GM23338 (cell line): ENCODE data around the gene PRM1. TPM values are rescaled to one million over a fixed set of nuclear protein-coding genes. Genes with fewer than 3 reads are reported as not detected.

Experiments used
- ATAC-seq: fragments of 200-7000 bp; cut with Tn5 transposase; 3 replicates; pipeline ENCODE4 v1.9.1; 2020
- DNase-seq: peaks from one replicate; pipeline ENCODE4 v3.0.0-alpha.2; 2015; ENCODE audit warnings: low spot score
- H2AFZ ChIP-seq: fragments of 200-600 bp; sonication (generic); 2 replicates; pipeline ENCODE4 v1.8.0; 2016; ENCODE audit warnings: antibody characterized with exemption, mild to moderate bottlenecking, moderate library complexity
- H3F3A ChIP-seq: fragments of 200-600 bp; sonication (generic); replicated peaks from 2 replicates; pipeline ENCODE4 v1.8.0; 2017; ENCODE audit warnings: antibody characterized with exemption, mixed run types, low read depth
- H3K27ac ChIP-seq: fragments of 200-600 bp; sonication (generic); 2 replicates; pipeline ENCODE4 v1.6.1; 2016; ENCODE audit warnings: low read depth
- H3K27me3 ChIP-seq: fragments of 200-600 bp; sonication (generic); 2 replicates; pipeline ENCODE4 v1.8.0; 2016; ENCODE audit warnings: mild to moderate bottlenecking, mixed run types, moderate library complexity; ENCODE audit not compliant: insufficient read depth
- H3K36me3 ChIP-seq: fragments of 200-600 bp; sonication (generic); 2 replicates; pipeline ENCODE4 v1.8.0; 2016; ENCODE audit warnings: mild to moderate bottlenecking; ENCODE audit not compliant: insufficient read depth
- H3K4me1 ChIP-seq: fragments of 200-600 bp; sonication (generic); 2 replicates; pipeline ENCODE4 v1.8.0; 2016; ENCODE audit warnings: mild to moderate bottlenecking, moderate library complexity; ENCODE audit not compliant: insufficient read depth
- H3K4me2 ChIP-seq: fragments of 200-600 bp; sonication (generic); 2 replicates; pipeline ENCODE4 v1.7.1; 2017; ENCODE audit warnings: mixed run types
- H3K4me3 ChIP-seq: fragments of 200-600 bp; sonication (generic); 2 replicates; pipeline ENCODE4 v1.6.1; 2016; ENCODE audit warnings: mixed run types
- H3K79me2 ChIP-seq: fragments of 200-600 bp; sonication (generic); replicated peaks from 2 replicates; pipeline ENCODE4 v1.8.0; 2017; ENCODE audit warnings: mild to moderate bottlenecking; ENCODE audit not compliant: insufficient read depth
- H3K9me2 ChIP-seq: fragments of 200-600 bp; sonication (generic); 2 replicates; pipeline ENCODE4 v1.8.0; 2017; ENCODE audit not compliant: insufficient read depth
- H4K20me1 ChIP-seq: fragments of 200-600 bp; sonication (generic); replicated peaks from 2 replicates; pipeline ENCODE4 v1.8.0; 2017; ENCODE audit warnings: mild to moderate bottlenecking; ENCODE audit not compliant: insufficient read depth
- H3K27ac Mint-ChIP-seq: 2 replicates; pipeline ENCODE4 v1.8.0; 2020; ENCODE audit warnings: inconsistent platforms, mild to moderate bottlenecking, moderate library complexity, mixed read lengths
- H3K27me3 Mint-ChIP-seq: 3 replicates; pipeline ENCODE4 v1.8.0; 2022; ENCODE audit warnings: low read depth, mild to moderate bottlenecking, moderate library complexity, mixed read lengths, inconsistent platforms; ENCODE audit not compliant: insufficient read depth, poor library complexity
- H3K36me3 Mint-ChIP-seq: 3 replicates; pipeline ENCODE4 v1.8.0; 2021; ENCODE audit warnings: low read depth, mild to moderate bottlenecking, inconsistent platforms, moderate library complexity, mixed read lengths
- H3K4me1 Mint-ChIP-seq: 3 replicates; pipeline ENCODE4 v1.8.0; 2020; ENCODE audit warnings: mild to moderate bottlenecking, inconsistent platforms, mixed read lengths
- H3K4me3 Mint-ChIP-seq: 3 replicates; pipeline ENCODE4 v1.8.0; 2021; ENCODE audit warnings: moderate library complexity, mild to moderate bottlenecking, inconsistent platforms, mixed read lengths
- H3K9me3 Mint-ChIP-seq: 3 replicates; pipeline ENCODE4 v1.8.0; 2020; ENCODE audit warnings: moderate library complexity, mild to moderate bottlenecking, inconsistent platforms, mixed read lengths
- CREB1 ChIP-seq: fragments of 250-450 bp; sonication (Bioruptor Pico); IDR thresholded peaks from 2 replicates; pipeline ENCODE4 v1.5.0; 2020; ENCODE audit warnings: low read depth, mild to moderate bottlenecking, moderate library complexity
- CTCF ChIP-seq, 2 experiments: fragments of 200-600 bp in 1 of 2; sonication (generic) in 1 of 2; conservative IDR thresholded peaks; 2 replicates each; pipeline versions ENCODE4 v1.5.1 to v1.6.1; 2016 to 2017; ENCODE audit warnings: antibody characterized with exemption in 2 of 2, low read depth in 2 of 2, mild to moderate bottlenecking in 2 of 2, moderate library complexity in 1 of 2
- ETS1 ChIP-seq: IDR thresholded peaks from 2 replicates; pipeline ENCODE4 v1.6.1; 2016; ENCODE audit warnings: antibody characterized with exemption
- EZH2 ChIP-seq: fragments of 200-600 bp; sonication (generic); IDR thresholded peaks from one replicate; pipeline ENCODE4 v1.8.0; 2017; ENCODE audit warnings: antibody characterized with exemption, mild to moderate bottlenecking, low read depth; ENCODE audit not compliant: unreplicated experiment
- EZH2phosphoT487 ChIP-seq: fragments of 200-600 bp; sonication (generic); IDR thresholded peaks from one replicate; pipeline ENCODE4 v1.8.1; 2018; ENCODE audit warnings: antibody characterized with exemption; ENCODE audit not compliant: unreplicated experiment
- JUNB ChIP-seq: IDR thresholded peaks from one replicate; pipeline ENCODE4 v1.6.1; 2016; ENCODE audit warnings: antibody characterized with exemption; ENCODE audit not compliant: unreplicated experiment
- NANOG ChIP-seq: IDR thresholded peaks from 2 replicates; pipeline ENCODE4 v1.6.1; 2016; ENCODE audit warnings: antibody characterized with exemption, borderline replicate concordance
- POLR2AphosphoS5 ChIP-seq: IDR thresholded peaks from 2 replicates; pipeline ENCODE4 v1.6.1; 2016; ENCODE audit warnings: antibody characterized with exemption, low read depth
- REST ChIP-seq: IDR thresholded peaks from one replicate; pipeline ENCODE4 v1.6.1; 2018; ENCODE audit warnings: antibody characterized with exemption; ENCODE audit not compliant: unreplicated experiment
- STAT1 ChIP-seq: IDR thresholded peaks from one replicate; pipeline ENCODE4 v1.6.1; 2016; ENCODE audit warnings: antibody characterized with exemption; ENCODE audit not compliant: unreplicated experiment
- ZNF114 ChIP-seq: fragments of 250-450 bp; sonication (Bioruptor Pico); IDR thresholded peaks from 2 replicates; pipeline ENCODE4 v1.5.0; 2020; ENCODE audit warnings: mild to moderate bottlenecking, moderate library complexity
- ZNF462 ChIP-seq: fragments of 250-450 bp; sonication (Bioruptor Pico); IDR thresholded peaks from 2 replicates; pipeline ENCODE4 v1.5.0; 2020; ENCODE audit warnings: mild to moderate bottlenecking, moderate library complexity
- polyA plus RNA-seq: library from polyadenylated mRNA; unstranded; fragments of >200 nt; fragmentation: Nextera tagmentation; extraction: Ambion mirVana; gene quantifications from 2 replicates; pipeline ENCODE4 v1.2.1, GENCODE V29; 2016
- total RNA-seq: library from RNA; depleted of rRNA; stranded (reverse); fragments of >200 nt; shearing (Covaris generic); gene quantifications from 2 replicates; pipeline ENCODE4 v1.2.3, GENCODE V29; 2014

Gene PRM1
- total and polyA plus RNA-seq, 2 experiments from 2014 or later = 1.2 TPM; not detected in 1

GRCh38 chr16:11248133-11248532 is 33.0 kb downstream of the PRM1 start:
- Histone ChIP-seq H3K4me3 (no peak overlapping the region), H3F3A (peaks cover 37% of the 10 kb centered on the region), H2AFZ (no peak overlapping the region), H3K27me3 (no peaks in the 10 kb centered on the region), H3K4me2 (no peak overlapping the region), H3K79me2 (peaks cover 5% of the 10 kb centered on the region), H4K20me1 (peaks cover 5% of the 10 kb centered on the region; the same call in 1 of the 2 replicates), H3K36me3 (peaks cover 7% of the 10 kb centered on the region; the same call in 1 of the 2 replicates), H3K27ac (no peak overlapping the region), H3K4me1 (peaks cover 15% of the 10 kb centered on the region), H3K9me2 (no peaks in the 10 kb centered on the region)
- peaks cover 17% of the 10 kb centered on the region for H3K27me3 Mint-ChIP-seq
- peaks cover 17% of the 10 kb centered on the region for H3K4me1 Mint-ChIP-seq
- ATAC-seq = no peak
- no peak for DNase-seq
- H3K4me3 Mint-ChIP-seq = no peak overlapping the region
- H3K9me3 Mint-ChIP-seq = no peaks in the 10 kb centered on the region
- H3K36me3 Mint-ChIP-seq = peaks cover 12% of the 10 kb centered on the region
- no peak for TF ChIP-seq EZH2
- TF ChIP-seq ZNF462 = no peak
- no peak for TF ChIP-seq EZH2phosphoT487
- no peak for TF ChIP-seq ZNF114 (CRISPR knock-in tag)
- TF ChIP-seq CREB1 (CRISPR knock-in tag) = no peak
- TF ChIP-seq ETS1 = no peak
- TF ChIP-seq JUNB = no peak
- TF ChIP-seq STAT1 = no peak
- TF ChIP-seq CTCF (conservative IDR thresholded peaks at IDR 0.05; ENCODE audit: low read depth in 2 of 2) = no peak
- no peak for TF ChIP-seq NANOG
- TF ChIP-seq REST = no peak
- no peak for TF ChIP-seq POLR2AphosphoS5
- no peak overlapping the region for H3K27ac Mint-ChIP-seq
